C4-2B (cell line): ENCODE data around the gene PRTFDC1.

Source experiments
- CTCF ChIP-seq: fragments of 450-650 bp; conservative IDR thresholded peaks from 2 replicates; pipeline ENCODE4 v1.5.1; 2017; ENCODE audit warnings: mild to moderate bottlenecking
- ZFX ChIP-seq: fragments of 450-650 bp; IDR thresholded peaks from 2 replicates; pipeline ENCODE4 v1.6.1; 2017

GRCh38 chr10:24874133-24874532 is 78.3 kb downstream of the PRTFDC1 start:
- TF ChIP-seq CTCF (no peak), ZFX (no peak)
